ENCODE data around the gene DEDD2.

GRCh38 chr19:42229855-42230351 is 12.4 kb upstream of the DEDD2 start:
- TF ChIP-seq POLR2A (IDR thresholded peaks at IDR 0.05) (no peak), CTCF (IDR thresholded peaks at IDR 0.05) (no peak)

Data from esophagus squamous epithelium (tissue), 4 donors.